Esophagus muscularis mucosa (tissue), 4 donors: ENCODE data around the gene CD164. TPM values are rescaled to one million over a fixed set of nuclear protein-coding genes. Genes with fewer than 3 reads are reported as not detected.

Source experiments
- DNase-seq: peaks from one replicate; pipeline ENCODE4 v3.0.0-alpha.2; 2017; ENCODE audit errors: extremely low spot score
- H3K27ac ChIP-seq, 4 donors: fragments of 200-600 bp; sonication (generic); replicated peaks in 1 of 4; 1 replicate in 3 of 4; 2 replicates in 1 of 4; pipeline ENCODE4 v1.5.1; 2016 to 2019; ENCODE audit warnings: mild to moderate bottlenecking in 1 of 4
- H3K27me3 ChIP-seq, 4 donors: fragments of 200-600 bp; sonication (generic); one replicate each; pipeline versions ENCODE4 v1.5.1 to v1.6.0; 2016 to 2019
- H3K36me3 ChIP-seq, 4 donors: fragments of 200-600 bp; sonication (generic); one replicate each; pipeline ENCODE4 v1.5.1; 2016 to 2019
- H3K4me1 ChIP-seq, 4 donors: fragments of 200-600 bp; sonication (generic); one replicate each; pipeline ENCODE4 v1.5.1; 2016 to 2019
- H3K4me3 ChIP-seq, 4 donors: fragments of 200-600 bp; sonication (generic); 1 replicate in 2 of 4; 2 replicates in 2 of 4; pipeline ENCODE4 v1.5.1; 2016 to 2019; ENCODE audit warnings: mild to moderate bottlenecking in 4 of 4, moderate library complexity in 1 of 4
- H3K9me3 ChIP-seq, 4 donors: fragments of 200-600 bp; sonication (generic); 1 replicate in 3 of 4; 2 replicates in 1 of 4; pipeline ENCODE4 v1.5.1; 2016 to 2019
- EP300 ChIP-seq: sonication (generic); formaldehyde crosslinking; IDR thresholded peaks from one replicate; pipeline ENCODE4 v1.6.1; 2017; ENCODE audit warnings: antibody characterized with exemption
- POLR2A ChIP-seq: fragments of 450-650 bp; IDR thresholded peaks from one replicate; pipeline ENCODE4 v1.6.1; 2017; ENCODE audit warnings: antibody characterized with exemption, moderate library complexity, mild to moderate bottlenecking, low read depth
- POLR2AphosphoS5 ChIP-seq, 2 donors: sonication (generic); formaldehyde crosslinking; IDR thresholded peaks; one replicate each; pipeline ENCODE4 v1.6.1; 2017; ENCODE audit warnings: antibody characterized with exemption in 2 of 2
- WGBS: methylation state at CpG from one replicate; pipeline ENCODE4 v1.1.5; 2018; 5-methylcytosine and 5-hydroxymethylcytosine counted together
- intact Hi-C: fragments of 100-400 bp; cut with DNase I; formaldehyde crosslinking; loops from one replicate; pipeline ENCODE4 v1.15.1; 2023
- total RNA-seq, 4 donors: library from RNA; depleted of rRNA; stranded (reverse); fragments of >200 nt; gene quantifications; one replicate each; pipeline versions ENCODE4 v1.1.0 to v1.2.1, GENCODE V29; 2016
- TF ChIP-seq, protein P1 (sequence below), 3 experiments: fragments of 200-600 bp in 2 of 3; fragments of 450-650 bp in 1 of 3; sonication (generic) in 2 of 3; IDR thresholded peaks; one replicate each; pipeline ENCODE4 v1.5.1; 2017 to 2019; ENCODE audit warnings: antibody characterized with exemption in 3 of 3, mild to moderate bottlenecking in 2 of 3, moderate library complexity in 1 of 3

Gene CD164
- total RNA-seq, 4 donors from 2014 or later: 94.4 to 139 (median 120) TPM

DNA sequence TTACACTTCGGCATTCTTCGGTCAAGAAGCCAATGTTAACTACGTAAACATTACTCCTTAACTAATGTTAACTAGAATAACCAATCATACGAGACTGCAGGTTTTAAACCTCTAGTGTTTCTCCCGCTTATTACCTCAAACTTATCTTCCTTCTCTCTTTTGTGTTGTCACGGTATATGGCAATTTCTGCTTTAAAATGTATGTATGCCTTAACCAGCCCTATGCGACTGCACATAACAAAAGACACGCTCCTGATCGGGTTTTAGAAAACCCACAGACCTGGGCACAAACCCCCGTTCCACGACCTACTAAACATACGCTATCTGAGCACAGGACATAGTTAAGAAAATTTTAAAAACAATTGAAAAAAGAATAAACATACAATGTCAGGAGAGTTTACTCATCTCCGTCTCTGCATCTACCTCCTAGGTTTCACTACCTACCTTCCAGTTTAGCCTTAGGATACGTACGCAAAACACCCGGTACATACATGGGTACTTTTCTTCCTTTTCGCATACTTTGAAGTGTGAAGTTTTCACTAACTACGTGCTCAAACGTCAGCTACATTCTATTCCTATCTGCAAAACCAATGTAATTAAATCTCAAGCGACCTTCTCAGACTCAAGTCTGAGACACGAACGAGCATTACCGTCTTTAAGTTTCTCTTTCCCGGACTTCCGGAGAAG is 1.1 kb downstream of the CD164 start:
- TF ChIP-seq EP300: no peak
- Histone ChIP-seq H3K9me3 (no peaks in the 10 kb centered on the region), H3K4me1 (peaks cover 31 to 71% (median 65%) of the 10 kb centered on the region in 4 donors), H3K4me3 (peak overlapping the region; percentile 67 to 100 (median 84)), H3K27me3 (no peaks in the 10 kb centered on the region), H3K36me3 (peaks cover 9 to 32% (median 13%) of the 10 kb centered on the region in 4 donors), H3K27ac (peak overlapping the region; percentile 98 to 100 (median 99))
- WGBS: under 1% methylated on average over 25 of the region's 25 CpGs
- intact Hi-C loops: loop anchor here (5.0 to 10.0 kb wide), 5 partner anchors 79 to 376 kb away; partner anchors contain the start of genes CEP57L1, SESN1 and ZBTB24
- no peak for DNase-seq

DNA sequence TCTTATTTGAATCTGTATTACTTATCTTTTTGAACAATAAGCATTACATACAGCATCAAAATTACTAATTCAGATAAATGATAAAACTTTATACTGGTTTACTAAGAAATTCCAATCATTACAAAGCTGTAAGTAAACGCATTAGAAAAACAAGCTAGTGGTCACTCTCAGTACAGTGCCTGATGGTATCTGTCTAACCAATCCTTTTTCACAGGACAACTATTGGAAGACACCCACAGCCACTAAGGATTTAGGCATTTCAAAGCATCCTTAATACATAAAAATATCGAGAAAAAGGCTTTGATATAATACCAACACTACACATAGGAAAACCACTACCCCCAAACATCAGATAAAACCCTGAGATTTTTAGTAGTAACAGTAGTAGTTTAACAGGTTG is 2.6 kb downstream of the CD164 start:
- Histone ChIP-seq H3K9me3 (no peaks in the 10 kb centered on the region), H3K27ac (peak overlapping the region in 2 of 4 donors; percentile 98 to 99), H3K4me3 (peak overlapping the region; percentile 67 to 100 (median 84)), H3K4me1 (peaks cover 31 to 63% (median 57%) of the 10 kb centered on the region in 4 donors), H3K36me3 (peaks cover 22 to 47% (median 27%) of the 10 kb centered on the region in 4 donors), H3K27me3 (no peaks in the 10 kb centered on the region)
- 38% methylated on average over 2 of the region's 2 CpGs for WGBS
- TF ChIP-seq, protein P1, sequence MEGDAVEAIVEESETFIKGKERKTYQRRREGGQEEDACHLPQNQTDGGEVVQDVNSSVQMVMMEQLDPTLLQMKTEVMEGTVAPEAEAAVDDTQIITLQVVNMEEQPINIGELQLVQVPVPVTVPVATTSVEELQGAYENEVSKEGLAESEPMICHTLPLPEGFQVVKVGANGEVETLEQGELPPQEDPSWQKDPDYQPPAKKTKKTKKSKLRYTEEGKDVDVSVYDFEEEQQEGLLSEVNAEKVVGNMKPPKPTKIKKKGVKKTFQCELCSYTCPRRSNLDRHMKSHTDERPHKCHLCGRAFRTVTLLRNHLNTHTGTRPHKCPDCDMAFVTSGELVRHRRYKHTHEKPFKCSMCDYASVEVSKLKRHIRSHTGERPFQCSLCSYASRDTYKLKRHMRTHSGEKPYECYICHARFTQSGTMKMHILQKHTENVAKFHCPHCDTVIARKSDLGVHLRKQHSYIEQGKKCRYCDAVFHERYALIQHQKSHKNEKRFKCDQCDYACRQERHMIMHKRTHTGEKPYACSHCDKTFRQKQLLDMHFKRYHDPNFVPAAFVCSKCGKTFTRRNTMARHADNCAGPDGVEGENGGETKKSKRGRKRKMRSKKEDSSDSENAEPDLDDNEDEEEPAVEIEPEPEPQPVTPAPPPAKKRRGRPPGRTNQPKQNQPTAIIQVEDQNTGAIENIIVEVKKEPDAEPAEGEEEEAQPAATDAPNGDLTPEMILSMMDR (IDR thresholded peaks at IDR 0.05): no peak
- TF ChIP-seq EP300 (no peak), POLR2AphosphoS5 (IDR thresholded peaks at IDR 0.05) (no peak), POLR2A (no peak)
- no peak for DNase-seq
- intact Hi-C loops: loop anchor here (5.0 to 10.0 kb wide), 5 partner anchors 77 to 375 kb away; partner anchors contain the start of genes CEP57L1, SESN1 and ZBTB24

DNA sequence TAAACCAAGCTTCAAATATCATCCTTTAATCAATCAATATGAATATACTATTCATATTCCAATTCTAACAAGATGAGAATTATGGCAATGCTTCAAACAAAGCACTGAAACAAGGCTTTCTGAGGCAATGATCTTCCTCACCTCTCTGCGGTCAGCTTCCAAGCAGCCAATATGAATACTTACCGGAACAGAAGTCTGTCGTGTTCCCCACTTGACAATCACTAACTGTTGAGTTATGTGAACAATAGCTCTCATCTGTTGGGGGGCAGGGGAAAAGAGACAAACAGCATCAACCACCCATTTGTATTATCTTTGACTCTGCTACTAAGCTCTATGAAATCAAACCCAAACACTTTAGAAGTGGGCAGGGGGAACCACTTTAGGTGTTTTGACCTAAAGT is 4.5 kb downstream of the CD164 start:
- Histone ChIP-seq H3K27me3 (no peaks in the 10 kb centered on the region), H3K9me3 (no peaks in the 10 kb centered on the region), H3K4me1 (peaks cover 23 to 62% (median 57%) of the 10 kb centered on the region in 4 donors), H3K4me3 (no peak overlapping the region), H3K36me3 (peaks cover 29 to 63% (median 45%) of the 10 kb centered on the region in 4 donors), H3K27ac (no peak overlapping the region)
- DNase-seq: no peak
- TF ChIP-seq POLR2AphosphoS5 (IDR thresholded peaks at IDR 0.05): no peak
- TF ChIP-seq, protein P1 (IDR thresholded peaks at IDR 0.05): no peak
- no peak for TF ChIP-seq POLR2A
- no peak for TF ChIP-seq EP300
- whole genome bisulfite sequencing: 84% methylated on average over 3 of the region's 3 CpGs
- intact Hi-C loops: no loop called here

DNA sequence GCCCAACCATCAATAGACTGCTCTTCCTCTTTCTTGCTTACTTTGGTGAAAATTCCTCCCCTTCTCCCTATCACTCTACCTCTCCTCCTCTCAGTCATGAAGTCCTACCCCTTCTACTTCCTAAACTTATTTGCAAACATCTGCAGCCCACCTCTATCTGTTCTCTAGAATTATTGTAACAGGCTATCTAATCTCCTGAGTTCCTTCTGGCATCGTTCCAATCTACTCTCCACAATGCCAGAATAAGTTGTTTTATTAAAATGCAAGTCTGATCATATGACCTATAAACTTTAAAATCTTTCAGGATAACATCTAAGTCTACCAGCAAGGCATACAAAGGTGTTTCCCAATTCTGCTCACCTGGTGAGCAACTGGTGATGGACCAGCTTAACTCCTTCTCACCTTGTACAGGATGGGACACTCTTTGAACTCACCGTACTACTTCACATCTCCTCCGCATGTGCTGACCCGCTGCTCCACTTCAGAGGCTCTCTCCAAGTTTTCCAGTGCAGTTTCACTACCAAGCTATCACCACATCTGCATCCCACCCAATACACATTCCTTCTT is 7.9 kb downstream of the CD164 start:
- TF ChIP-seq POLR2A: no peak
- Histone ChIP-seq H3K27ac (no peak overlapping the region), H3K36me3 (peaks cover 29 to 94% (median 60%) of the 10 kb centered on the region in 4 donors), H3K27me3 (no peaks in the 10 kb centered on the region), H3K4me1 (peaks cover 19 to 71% (median 67%) of the 10 kb centered on the region in 4 donors), H3K4me3 (no peak overlapping the region), H3K9me3 (no peaks in the 10 kb centered on the region)
- DNase-seq: no peak
- 82% methylated on average over 4 of the region's 4 CpGs for WGBS
- intact Hi-C loops: no loop called here

DNA sequence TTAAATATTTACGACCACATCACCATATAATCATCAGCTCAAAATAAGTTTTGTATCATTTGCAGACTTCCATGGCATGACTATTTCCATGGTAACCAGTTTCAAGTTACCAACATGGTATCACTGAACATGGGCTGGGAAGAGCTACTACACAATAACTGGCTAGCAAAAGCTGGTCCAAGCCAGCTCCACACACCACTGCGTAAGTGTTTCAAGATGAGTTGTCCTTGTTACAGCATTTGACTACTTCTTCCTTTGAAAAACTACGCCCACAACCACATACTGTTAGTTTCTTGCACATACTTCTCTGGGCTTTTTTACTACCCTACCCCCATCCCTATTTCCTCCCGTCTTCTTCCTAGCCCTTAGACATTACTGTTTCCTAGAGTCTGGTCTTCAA is 8.5 kb downstream of the CD164 start:
- intact Hi-C loops: no loop called here
- Histone ChIP-seq H3K36me3 (peaks cover 30 to 94% (median 63%) of the 10 kb centered on the region in 4 donors), H3K27ac (no peak overlapping the region), H3K4me3 (no peak overlapping the region), H3K4me1 (peaks cover 13 to 64% (median 60%) of the 10 kb centered on the region in 4 donors), H3K27me3 (no peaks in the 10 kb centered on the region), H3K9me3 (no peaks in the 10 kb centered on the region)
- no peak for DNase-seq
- WGBS: 86% methylated on average over 4 of the region's 4 CpGs
- TF ChIP-seq POLR2A (no peak), POLR2AphosphoS5 (IDR thresholded peaks at IDR 0.05) (no peak), EP300 (no peak)
- TF ChIP-seq, protein P1 (IDR thresholded peaks at IDR 0.05): no peak
